Retinal pigment epithelial cell (primary cell): Measurements from ENCODE around the gene SRA1.

Experiments used
- DNase-seq: peaks from one replicate; pipeline ENCODE4 v3.0.0-alpha.2; 2010; ENCODE audit warnings: low read depth
- H3K4me3 ChIP-seq: 2 replicates; pipeline ENCODE4 v1.5.1; 2011; ENCODE audit warnings: mild to moderate bottlenecking, low read length, control low read depth, moderate library complexity
- CTCF ChIP-seq: conservative IDR thresholded peaks from 2 replicates; pipeline ENCODE4 v1.5.1; 2011; ENCODE audit warnings: low read depth, low read length, control low read depth, inconsistent platforms

The SRA1 gene

GRCh38 chr5:140550147-140551079, 6.9 kb downstream of the SRA1 start:
- DNase-seq: no peak
- no peak overlapping the region for H3K4me3 ChIP-seq
- TF ChIP-seq CTCF: no peak

- H3K4me3 ChIP-seq: no peak overlapping the region
- no peak for DNase-seq
- TF ChIP-seq CTCF: no peak
These were observed 7.8 kb downstream of the SRA1 start for GRCh38 chr5:140549237-140550144.

- no peak for TF ChIP-seq CTCF
- DNase-seq: no peak
- no peak overlapping the region for H3K4me3 ChIP-seq
These were observed 8.5 kb downstream of the SRA1 start for GRCh38 chr5:140548791-140549190.

- DNase-seq: no peak
- no peak for TF ChIP-seq CTCF
- peak overlapping the region; percentile 51 for H3K4me3 ChIP-seq
These were observed 9.0 kb downstream of the SRA1 start for GRCh38 chr5:140548300-140548688.

GRCh38 chr5:140547508-140548299, 9.6 kb downstream of the SRA1 start, which contains the start of gene EIF4EBP3:
Gene EIF4EBP3, plus strand, starts transcription at chr5:140547662. Its CDS starts 76 bp downstream, at chr5:140547738.
- peak; percentile 45 for TF ChIP-seq CTCF
- DNase-seq: peak; percentile 87
- H3K4me3 ChIP-seq: peak within 1 kb of the TSS; percentile 51

- H3K4me3 ChIP-seq: no peak overlapping the region
- no peak for DNase-seq
These were observed 10.3 kb downstream of the SRA1 start for GRCh38 chr5:140546851-140547507.

More at GRCh38 chr5:140546851-140547507, 10.3 kb downstream of the SRA1 start:
- TF ChIP-seq CTCF: no peak
